Panc1 (cell line): ENCODE results near the gene GPR15LG. TPM values are rescaled to one million over a fixed set of nuclear protein-coding genes. Genes with fewer than 3 reads are reported as not detected.

Source experiments
- ATAC-seq: fragments of 200-7000 bp; cut with Tn5 transposase; 2 replicates; pipeline ENCODE4 v1.9.1; 2020; ENCODE audit warnings: mild to moderate bottlenecking, moderate library complexity
- BruUV-seq: library from RNA; stranded (reverse); fragments of 400-500 nt; replicated peaks from 2 replicates; lab custom pipeline; 2021; lab: Mats Ljungman, UMichigan
- CTCF ChIA-PET: fragments of 300-600 bp; sonication (Branson Sonifier 250); formaldehyde crosslinking; loops from one replicate; lab custom pipeline; 2022; ENCODE audit warnings: antibody characterized with exemption; lab: Charles Lee
- POLR2A ChIA-PET: fragments of 300-600 bp; sonication (Branson Sonifier 250); formaldehyde crosslinking; loops from one replicate; lab custom pipeline; 2022; ENCODE audit warnings: antibody characterized with exemption; lab: Charles Lee
- DNase-seq: peaks from one replicate; pipeline ENCODE4 v3.0.0-alpha.2; 2010; ENCODE audit warnings: low read depth, low spot score
- H3K27ac ChIP-seq: 2 replicates; pipeline ENCODE4 v1.5.1; 2011; ENCODE audit warnings: mild to moderate bottlenecking, low read length, inconsistent platforms
- H3K27me3 ChIP-seq: fragments of 200-500 bp; sonication (Bioruptor generic); 2 replicates; pipeline ENCODE4 v1.6.0; 2014; ENCODE audit warnings: low read length, inconsistent platforms; ENCODE audit not compliant: control insufficient read depth, insufficient read depth
- H3K36me3 ChIP-seq: fragments of 200-500 bp; sonication (Bioruptor generic); 2 replicates; pipeline ENCODE4 v1.5.1; 2014; ENCODE audit warnings: inconsistent platforms, mild to moderate bottlenecking, low read length, moderate library complexity; ENCODE audit not compliant: control insufficient read depth, insufficient read depth
- H3K4me1 ChIP-seq: 2 replicates; pipeline ENCODE4 v1.5.1; 2011; ENCODE audit warnings: inconsistent platforms, mild to moderate bottlenecking, low read length, moderate library complexity; ENCODE audit not compliant: control insufficient read depth, insufficient read depth
- H3K4me3 ChIP-seq, 2 experiments: 2 replicates each; pipeline ENCODE4 v1.5.1; 2011 to 2012; ENCODE audit warnings: low read depth in 2 of 2, low read length in 2 of 2, mild to moderate bottlenecking in 2 of 2, inconsistent platforms in 1 of 2, moderate library complexity in 1 of 2
- H3K9me3 ChIP-seq: fragments of 200-500 bp; sonication (Bioruptor generic); 2 replicates; pipeline ENCODE4 v1.5.1; 2014; ENCODE audit warnings: low read depth, mild to moderate bottlenecking, inconsistent platforms, low read length, moderate library complexity; ENCODE audit not compliant: control insufficient read depth, insufficient read depth
- POLR2AphosphoS5 ChIP-seq: IDR thresholded peaks from 2 replicates; pipeline ENCODE4 v1.6.1; 2012; ENCODE audit warnings: mild to moderate bottlenecking, low read depth, low read length, moderate library complexity
- SIN3A ChIP-seq: IDR thresholded peaks from 2 replicates; pipeline ENCODE4 v1.6.1; 2012; ENCODE audit warnings: low read depth, mild to moderate bottlenecking, low read length, moderate library complexity, borderline replicate concordance; ENCODE audit not compliant: insufficient read depth
- TCF7L2 ChIP-seq: IDR thresholded peaks from 2 replicates; pipeline ENCODE4 v1.6.1; 2011; ENCODE audit warnings: mild to moderate bottlenecking, low read depth, low read length, inconsistent platforms
- in situ Hi-C: cut with HindIII; loops from 2 replicates; pipeline ENCODE4 v1.10.0; 2016; ENCODE audit warnings: low sequenced_read_pairs, low pct_unique_long_range_greater_than_20kb
- intact Hi-C: fragments of 100-400 bp; cut with micrococcal nuclease; formaldehyde crosslinking; loops from one replicate; pipeline ENCODE4 v1.10.0; 2022; ENCODE audit not compliant: unreplicated experiment
- total RNA-seq: library from RNA; stranded (reverse); gene quantifications from one replicate; pipeline ENCODE4 v1.2.1, GENCODE V29; 2021; ENCODE audit not compliant: unreplicated experiment
- TF ChIP-seq, protein P1 (sequence below), 2 experiments: IDR thresholded peaks; 2 replicates each; pipeline ENCODE4 v1.6.1; 2011 to 2012; ENCODE audit warnings: low read depth in 2 of 2, control low read depth in 1 of 2, low read length in 1 of 2, mild to moderate bottlenecking in 1 of 2, moderate library complexity in 1 of 2; ENCODE audit not compliant: insufficient read depth in 1 of 2
- TF ChIP-seq, protein P2 (sequence below): fragments of 450-650 bp; IDR thresholded peaks from 2 replicates; pipeline ENCODE4 v1.5.1; 2017; ENCODE audit warnings: mild to moderate bottlenecking

Gene GPR15LG
- total RNA-seq, 1 experiment from 2014 or later: 0.41 TPM

DNA sequence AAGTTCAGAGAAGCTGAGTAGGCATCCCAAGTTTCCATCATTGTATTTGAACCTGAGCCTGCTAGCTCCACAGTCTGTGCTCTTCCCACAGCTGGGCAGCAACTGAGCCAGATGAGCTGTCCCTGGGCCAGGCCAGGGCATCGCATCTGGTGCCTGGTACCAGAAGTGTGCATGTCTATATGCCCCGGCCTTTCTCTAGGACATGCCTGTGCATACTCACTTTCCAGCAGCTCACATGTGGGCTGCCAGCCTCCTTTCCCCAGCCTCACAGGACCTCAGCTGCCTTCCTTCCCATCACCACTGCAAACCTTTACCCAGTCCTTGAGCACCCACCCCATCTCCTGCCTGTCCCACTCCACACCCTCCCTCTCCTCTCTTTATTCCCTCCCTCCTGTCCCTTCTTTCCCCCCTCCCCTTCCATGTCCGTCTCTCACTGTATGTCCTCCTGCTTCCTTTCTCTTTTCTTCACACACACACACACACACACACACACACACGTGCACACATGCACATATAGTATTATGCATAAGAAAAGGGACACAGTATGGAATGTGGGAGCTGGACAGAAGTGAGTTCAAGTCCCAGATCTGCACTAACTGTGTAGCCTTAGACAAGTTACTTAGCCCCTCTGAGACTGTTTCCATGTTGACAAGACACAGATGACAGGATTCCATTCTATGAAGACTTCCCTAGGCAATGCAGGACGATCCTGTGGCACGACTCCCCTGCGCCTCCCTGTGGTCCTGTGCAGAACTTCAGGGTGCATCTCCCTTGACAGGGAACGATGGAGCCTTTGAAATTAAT, 31.6 kb downstream of the GPR15LG start:
- ChIA-PET CTCF (interaction anchor here (0.8 to 1.4 kb wide), 2 partner anchors 32 to 57 kb away, joined by 4 to 8 read pairs; no protein-coding TSS in a partner anchor), POLR2A (no interaction called here)
- H3K4me3 ChIP-seq: no peak overlapping the region
- peak; percentile 55 for DNase-seq
- no TSS peak for BruUV-seq
- intact Hi-C loops: loop anchor here (5.0 kb wide), 1 partner anchor 58 kb away; no protein-coding TSS in a partner anchor
- peaks cover 20% of the 10 kb centered on the region for H3K27me3 ChIP-seq
- peak; percentile 67 for ATAC-seq
- TF ChIP-seq POLR2AphosphoS5 (no peak), SIN3A (no peak), TCF7L2 (no peak)
- TF ChIP-seq, protein P1, sequence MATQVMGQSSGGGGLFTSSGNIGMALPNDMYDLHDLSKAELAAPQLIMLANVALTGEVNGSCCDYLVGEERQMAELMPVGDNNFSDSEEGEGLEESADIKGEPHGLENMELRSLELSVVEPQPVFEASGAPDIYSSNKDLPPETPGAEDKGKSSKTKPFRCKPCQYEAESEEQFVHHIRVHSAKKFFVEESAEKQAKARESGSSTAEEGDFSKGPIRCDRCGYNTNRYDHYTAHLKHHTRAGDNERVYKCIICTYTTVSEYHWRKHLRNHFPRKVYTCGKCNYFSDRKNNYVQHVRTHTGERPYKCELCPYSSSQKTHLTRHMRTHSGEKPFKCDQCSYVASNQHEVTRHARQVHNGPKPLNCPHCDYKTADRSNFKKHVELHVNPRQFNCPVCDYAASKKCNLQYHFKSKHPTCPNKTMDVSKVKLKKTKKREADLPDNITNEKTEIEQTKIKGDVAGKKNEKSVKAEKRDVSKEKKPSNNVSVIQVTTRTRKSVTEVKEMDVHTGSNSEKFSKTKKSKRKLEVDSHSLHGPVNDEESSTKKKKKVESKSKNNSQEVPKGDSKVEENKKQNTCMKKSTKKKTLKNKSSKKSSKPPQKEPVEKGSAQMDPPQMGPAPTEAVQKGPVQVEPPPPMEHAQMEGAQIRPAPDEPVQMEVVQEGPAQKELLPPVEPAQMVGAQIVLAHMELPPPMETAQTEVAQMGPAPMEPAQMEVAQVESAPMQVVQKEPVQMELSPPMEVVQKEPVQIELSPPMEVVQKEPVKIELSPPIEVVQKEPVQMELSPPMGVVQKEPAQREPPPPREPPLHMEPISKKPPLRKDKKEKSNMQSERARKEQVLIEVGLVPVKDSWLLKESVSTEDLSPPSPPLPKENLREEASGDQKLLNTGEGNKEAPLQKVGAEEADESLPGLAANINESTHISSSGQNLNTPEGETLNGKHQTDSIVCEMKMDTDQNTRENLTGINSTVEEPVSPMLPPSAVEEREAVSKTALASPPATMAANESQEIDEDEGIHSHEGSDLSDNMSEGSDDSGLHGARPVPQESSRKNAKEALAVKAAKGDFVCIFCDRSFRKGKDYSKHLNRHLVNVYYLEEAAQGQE (IDR thresholded peaks at IDR 0.05; ENCODE audit: insufficient read depth in 1 of 2, low read depth in 2 of 2, low read length in 1 of 2): no peak
- TF ChIP-seq, protein P2, sequence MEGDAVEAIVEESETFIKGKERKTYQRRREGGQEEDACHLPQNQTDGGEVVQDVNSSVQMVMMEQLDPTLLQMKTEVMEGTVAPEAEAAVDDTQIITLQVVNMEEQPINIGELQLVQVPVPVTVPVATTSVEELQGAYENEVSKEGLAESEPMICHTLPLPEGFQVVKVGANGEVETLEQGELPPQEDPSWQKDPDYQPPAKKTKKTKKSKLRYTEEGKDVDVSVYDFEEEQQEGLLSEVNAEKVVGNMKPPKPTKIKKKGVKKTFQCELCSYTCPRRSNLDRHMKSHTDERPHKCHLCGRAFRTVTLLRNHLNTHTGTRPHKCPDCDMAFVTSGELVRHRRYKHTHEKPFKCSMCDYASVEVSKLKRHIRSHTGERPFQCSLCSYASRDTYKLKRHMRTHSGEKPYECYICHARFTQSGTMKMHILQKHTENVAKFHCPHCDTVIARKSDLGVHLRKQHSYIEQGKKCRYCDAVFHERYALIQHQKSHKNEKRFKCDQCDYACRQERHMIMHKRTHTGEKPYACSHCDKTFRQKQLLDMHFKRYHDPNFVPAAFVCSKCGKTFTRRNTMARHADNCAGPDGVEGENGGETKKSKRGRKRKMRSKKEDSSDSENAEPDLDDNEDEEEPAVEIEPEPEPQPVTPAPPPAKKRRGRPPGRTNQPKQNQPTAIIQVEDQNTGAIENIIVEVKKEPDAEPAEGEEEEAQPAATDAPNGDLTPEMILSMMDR: peak; percentile 93
- in situ Hi-C loops: no loop called here
- H3K27ac ChIP-seq: no peak overlapping the region
- no peaks in the 10 kb centered on the region for H3K36me3 ChIP-seq
- no peaks in the 10 kb centered on the region for H3K4me1 ChIP-seq
- H3K9me3 ChIP-seq: no peaks in the 10 kb centered on the region

DNA sequence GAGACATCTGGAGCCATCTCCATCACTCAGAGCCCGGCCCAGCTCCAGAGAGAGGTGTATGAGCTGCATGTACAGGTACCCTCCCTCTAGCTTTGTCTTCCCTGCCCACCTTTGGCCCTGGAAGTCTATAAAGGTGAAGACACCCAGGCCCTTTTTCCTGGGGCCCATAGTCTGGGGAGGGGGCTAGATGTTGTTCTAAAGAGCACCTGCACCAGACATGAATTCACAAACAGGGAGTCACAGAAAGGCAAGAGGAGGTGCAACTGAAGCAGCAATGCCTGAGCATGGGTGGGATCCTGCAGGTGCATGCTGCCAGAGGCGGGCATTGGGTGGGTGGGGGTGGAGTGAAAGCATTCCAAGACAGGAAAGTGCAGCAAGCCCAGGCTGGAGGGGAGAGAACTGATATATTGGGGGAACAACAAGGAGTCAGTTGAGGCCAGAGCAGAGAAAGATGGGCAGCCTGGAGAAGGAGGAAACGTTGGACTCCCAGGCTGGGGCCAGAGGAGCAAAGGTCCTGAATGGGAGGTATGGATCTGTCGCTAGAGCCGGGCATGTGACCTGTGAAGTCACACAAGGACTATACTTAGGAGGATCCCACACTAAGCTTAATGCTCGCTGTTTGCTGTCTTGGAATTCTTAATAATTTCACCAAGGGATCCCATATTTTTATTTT, 32.4 kb downstream of the GPR15LG start:
- Histone ChIP-seq H3K9me3 (no peaks in the 10 kb centered on the region), H3K36me3 (no peaks in the 10 kb centered on the region), H3K4me1 (no peaks in the 10 kb centered on the region), H3K27ac (no peak overlapping the region), H3K4me3 (no peak overlapping the region), H3K27me3 (peaks cover 20% of the 10 kb centered on the region)
- TF ChIP-seq, protein P2: peak; percentile 64
- TF ChIP-seq TCF7L2: no peak
- no TSS peak for BruUV-seq
- intact Hi-C loops (loop anchor here (5.0 kb wide), 1 partner anchor 59 kb away; no protein-coding TSS in a partner anchor), in situ Hi-C loops (no loop called here)
- DNase-seq: no peak
- CTCF ChIA-PET: no interaction called here
- ATAC-seq: no peak
- POLR2A ChIA-PET: no interaction called here
